ENCODE measurements around the gene HDGFL2.
"Not testable (repeated sequence)": the region's sequence is repeated elsewhere in the genome, so short reads cannot be mapped to it uniquely, and the experiment has no call there.

Gene HDGFL2

GRCh38 chr19:4536798-4537197 is 64.7 kb downstream of the HDGFL2 start:
- DNase-seq = no peak

GRCh38 chr19:4537953-4538600 is 66.0 kb downstream of the HDGFL2 start:
- no peak for DNase-seq

GRCh38 chr19:4538601-4538954 is 66.5 kb downstream of the HDGFL2 start:
- DNase-seq = no peak

- no peak for DNase-seq
Observed at GRCh38 chr19:4539169-4539692, 67.1 kb downstream of the HDGFL2 start.

- DNase-seq = no peak
Observed at GRCh38 chr19:4539693-4540581, 67.8 kb downstream of the HDGFL2 start, which contains the start of gene LRG1. Gene LRG1 (minus strand): TSS chr19:4540036. CDS start chr19:4540013, 23 bp downstream.

GRCh38 chr19:4541114-4541805 is 69.2 kb downstream of the HDGFL2 start:
- DNase-seq = no peak

- DNase-seq = not testable (repeated sequence)
Observed at GRCh38 chr19:4541806-4542145, 69.7 kb downstream of the HDGFL2 start.

GRCh38 chr19:4542896-4543841 is 71.1 kb downstream of the HDGFL2 start:
- no peak for DNase-seq

GRCh38 chr19:4543842-4544647 is 71.9 kb downstream of the HDGFL2 start:
- DNase-seq = no peak

GRCh38 chr19:4547303-4548237 is 75.5 kb downstream of the HDGFL2 start:
- DNase-seq = no peak

- DNase-seq = no peak
Observed at GRCh38 chr19:4548238-4548584, 76.1 kb downstream of the HDGFL2 start.

GRCh38 chr19:4550018-4550417 is 77.9 kb downstream of the HDGFL2 start:
- no peak for DNase-seq

GRCh38 chr19:4550479-4551050 is 78.5 kb downstream of the HDGFL2 start:
- DNase-seq = no peak
